OCI-LY7 (cell line): ENCODE measurements around the gene ASXL1. TPM values are rescaled to one million over a fixed set of nuclear protein-coding genes. Genes with fewer than 3 reads are reported as not detected.

Experiments used
- BruUV-seq: library from RNA; stranded (reverse); fragments of 400-500 nt; replicated peaks from 2 replicates; lab custom pipeline; 2021; lab: Mats Ljungman, UMichigan
- CTCF ChIA-PET: fragments of 300-600 bp; sonication (Branson Sonifier 250); formaldehyde crosslinking; loops from one replicate; lab custom pipeline; 2022; ENCODE audit warnings: antibody characterized with exemption; ENCODE audit not compliant: unreplicated experiment; lab: Charles Lee
- POLR2A ChIA-PET: fragments of 300-600 bp; sonication (Branson Sonifier 250); formaldehyde crosslinking; loops from one replicate; lab custom pipeline; 2022; ENCODE audit warnings: antibody characterized with exemption; lab: Charles Lee
- DNase-seq: peaks from one replicate; pipeline ENCODE4 v3.0.0-alpha.2; 2015; ENCODE audit warnings: low spot score
- H2AFZ ChIP-seq: fragments of 200-600 bp; sonication (generic), shearing (Covaris generic); 2 replicates; pipeline ENCODE4 v1.6.1; 2014; ENCODE audit warnings: mild to moderate bottlenecking, antibody characterized with exemption, low read length, moderate library complexity
- H3K27ac ChIP-seq: fragments of 200-600 bp; sonication (generic); 2 replicates; pipeline ENCODE4 v1.5.1; 2014; ENCODE audit warnings: mixed run types, low read depth, mild to moderate bottlenecking, moderate library complexity, low read length, inconsistent platforms; ENCODE audit not compliant: poor library complexity, severe bottlenecking
- H3K36me3 ChIP-seq: fragments of 200-600 bp; sonication (generic); 2 replicates; pipeline ENCODE4 v1.6.1; 2014; ENCODE audit warnings: mild to moderate bottlenecking, antibody characterized with exemption, low read length, moderate library complexity, mixed read lengths; ENCODE audit not compliant: insufficient read depth
- H3K4me1 ChIP-seq: fragments of 200-600 bp; sonication (generic); 2 replicates; pipeline ENCODE4 v1.5.1; 2014; ENCODE audit warnings: mild to moderate bottlenecking, low read length; ENCODE audit not compliant: insufficient read depth, poor library complexity, severe bottlenecking
- H3K4me2 ChIP-seq: fragments of 200-600 bp; sonication (generic); 2 replicates; pipeline ENCODE4 v1.6.1; 2014; ENCODE audit warnings: mild to moderate bottlenecking, low read length
- H3K4me3 ChIP-seq: fragments of 200-600 bp; sonication (generic); 2 replicates; pipeline ENCODE4 v1.5.1; 2014; ENCODE audit warnings: mild to moderate bottlenecking, low read depth, low read length; ENCODE audit not compliant: poor library complexity, severe bottlenecking
- H3K79me2 ChIP-seq: fragments of 200-600 bp; sonication (generic); 2 replicates; pipeline ENCODE4 v1.6.1; 2016; ENCODE audit warnings: low read depth, mild to moderate bottlenecking, low read length, moderate library complexity, mixed read lengths; ENCODE audit not compliant: insufficient read depth
- H3K9me2 ChIP-seq: fragments of 200-600 bp; sonication (generic); 2 replicates; pipeline ENCODE4 v1.6.1; 2016; ENCODE audit warnings: mild to moderate bottlenecking, low read length, mixed read lengths; ENCODE audit not compliant: insufficient read depth
- H3K9me3 ChIP-seq: fragments of 200-600 bp; sonication (generic); 2 replicates; pipeline ENCODE4 v1.6.1; 2014; ENCODE audit warnings: mild to moderate bottlenecking, mixed run types, low read length, mixed read lengths
- H4K20me1 ChIP-seq: fragments of 200-600 bp; sonication (generic); 2 replicates; pipeline ENCODE4 v1.6.1; 2014; ENCODE audit warnings: mild to moderate bottlenecking, antibody characterized with exemption, low read length, moderate library complexity, mixed read lengths; ENCODE audit not compliant: insufficient read depth
- CTCF ChIP-seq: fragments of 200-600 bp; sonication (generic); conservative IDR thresholded peaks from 2 replicates; pipeline ENCODE4 v1.5.1; 2014; ENCODE audit warnings: mild to moderate bottlenecking, antibody characterized with exemption, low read length, moderate library complexity, mixed read lengths
- EZH2phosphoT487 ChIP-seq: fragments of 200-600 bp; sonication (generic); IDR thresholded peaks from 2 replicates; pipeline ENCODE4 v1.6.1; 2018; ENCODE audit warnings: low read depth, borderline replicate concordance, mild to moderate bottlenecking, mixed run types, antibody characterized with exemption, low read length, moderate library complexity, mixed read lengths
- intact Hi-C: fragments of 100-400 bp; cut with micrococcal nuclease; formaldehyde crosslinking; loops from one replicate; pipeline ENCODE4 v1.10.0; 2022; ENCODE audit not compliant: unreplicated experiment
- total RNA-seq, 2 experiments: library from RNA; depleted of rRNA in 1 of 2; stranded (reverse); fragments of >200 nt in 1 of 2; shearing (Covaris generic) in 1 of 2; gene quantifications; 2 replicates each; pipeline ENCODE4 v1.2.3, GENCODE V29; 2014 to 2022

The ASXL1 gene
- total RNA-seq, 2 experiments from 2014 or later, result 84.7 to 122 TPM

GRCh38 chr20:32442630-32443373 lies 84.7 kb downstream of the ASXL1 start:
- TF ChIP-seq EZH2phosphoT487 (no peak), CTCF (no peak)
- H3K4me2 ChIP-seq, result no peak overlapping the region
- peaks cover 26% of the 10 kb centered on the region for H3K36me3 ChIP-seq
- peaks cover 11% of the 10 kb centered on the region for H3K4me1 ChIP-seq
- no peaks in the 10 kb centered on the region for H3K79me2 ChIP-seq
- intact Hi-C loops, result no loop called here
- no peaks in the 10 kb centered on the region for H4K20me1 ChIP-seq
- no peaks in the 10 kb centered on the region for H3K9me2 ChIP-seq
- H2AFZ ChIP-seq, result no peak overlapping the region
- POLR2A ChIA-PET, result interaction anchor here (0.6 kb wide), 2 partner anchors 67 to 272 kb away, joined by 3 read pairs; no protein-coding TSS in a partner anchor
- no TSS peak for BruUV-seq
- no peak for DNase-seq
- no peak overlapping the region for H3K27ac ChIP-seq
- CTCF ChIA-PET, result no interaction called here
- no peaks in the 10 kb centered on the region for H3K9me3 ChIP-seq
- H3K4me3 ChIP-seq, result no peak overlapping the region

GRCh38 chr20:32443386-32443974 lies 85.3 kb downstream of the ASXL1 start:
- CTCF ChIA-PET, result no interaction called here
- intact Hi-C loops, result no loop called here

More at GRCh38 chr20:32443386-32443974, 85.3 kb downstream of the ASXL1 start:
- H3K4me3 ChIP-seq, result no peak overlapping the region
- H3K9me3 ChIP-seq, result no peaks in the 10 kb centered on the region
- H4K20me1 ChIP-seq, result no peaks in the 10 kb centered on the region
- no peak overlapping the region for H2AFZ ChIP-seq
- TSS peak; percentile 14 for BruUV-seq
- H3K36me3 ChIP-seq, result peaks cover 19% of the 10 kb centered on the region
- POLR2A ChIA-PET, result interaction anchor here (0.6 to 0.9 kb wide), 2 partner anchors 107 to 272 kb away, joined by 3 to 4 read pairs; no protein-coding TSS in a partner anchor
- no peak for TF ChIP-seq EZH2phosphoT487
- peak; percentile 33; the same call in 1 of the 2 replicates for TF ChIP-seq CTCF
- peaks cover 11% of the 10 kb centered on the region for H3K4me1 ChIP-seq
- H3K27ac ChIP-seq, result no peak overlapping the region
- H3K79me2 ChIP-seq, result no peaks in the 10 kb centered on the region
- no peaks in the 10 kb centered on the region for H3K9me2 ChIP-seq
- peak; percentile 46 for DNase-seq
- H3K4me2 ChIP-seq, result no peak overlapping the region
